Upper lobe of right lung (tissue), 1 donor: Measurements from ENCODE around the gene TTC39C. TPM values are rescaled to one million over a fixed set of nuclear protein-coding genes. Genes with fewer than 3 reads are reported as not detected.
A peak's percentile ranks its signal among the peaks of the same experiment; 100 is the strongest.

Experiments used
- ATAC-seq: fragments of 200-7000 bp; cut with Tn5 transposase; one replicate; pipeline ENCODE4 v1.9.1; 2020; ENCODE audit warnings: mild to moderate bottlenecking, moderate library complexity
- DNase-seq: peaks from one replicate; pipeline ENCODE4 v3.0.0-alpha.2; 2020
- H3K27ac ChIP-seq: fragments of 200-600 bp; one replicate; pipeline ENCODE4 v1.8.0; 2022
- H3K27me3 ChIP-seq: fragments of 200-600 bp; one replicate; pipeline ENCODE4 v1.8.0; 2022; ENCODE audit warnings: mild to moderate bottlenecking
- H3K36me3 ChIP-seq: fragments of 200-600 bp; one replicate; pipeline ENCODE4 v1.8.0; 2022
- H3K4me1 ChIP-seq: fragments of 200-600 bp; one replicate; pipeline ENCODE4 v1.8.0; 2022
- H3K4me3 ChIP-seq: fragments of 200-600 bp; one replicate; pipeline ENCODE4 v1.8.0; 2022; ENCODE audit warnings: mild to moderate bottlenecking
- H3K9me3 ChIP-seq: fragments of 200-600 bp; one replicate; pipeline ENCODE4 v1.8.0; 2022
- CTCF ChIP-seq: fragments of 200-600 bp; IDR thresholded peaks from one replicate; pipeline ENCODE4 v1.8.0; 2022; ENCODE audit warnings: antibody characterized with exemption
- intact Hi-C: fragments of 100-400 bp; cut with DNase I; formaldehyde crosslinking; loops from one replicate; pipeline ENCODE4 v1.11.0; 2022
- long read RNA-seq: library from polyadenylated mRNA; unstranded; transcript quantifications from one replicate; pipeline ENCODE4 v2.0.0, GENCODE V29; 2021
- total RNA-seq: library from RNA; stranded (reverse); fragmentation: NEBNext Ultra II Directional; extraction: Animal tissue kit (Norgen Biotek cat#: 25700); gene quantifications from one replicate; pipeline ENCODE4 v1.2.1, GENCODE V29; 2021
- donor health status: DM: no; HTN: yes; CAD: no; lungs with severe emphysema.

Gene TTC39C
- total RNA-seq, result 14.8 TPM
- long read RNA-seq, partial matches to known transcripts, result 0 of 8 reads
- long read RNA-seq, other reads (novel, unspliced or antisense), result 6 of 8 reads

- peaks cover 23% of the 10 kb centered on the region for H3K4me1 ChIP-seq
- peak within 1 kb of the TSS; percentile 75 for H3K4me3 ChIP-seq
- H3K27me3 ChIP-seq, result peaks cover 7% of the 10 kb centered on the region
- intact Hi-C loops, result no loop called here
- H3K36me3 ChIP-seq, result no peaks in the 10 kb centered on the region
- DNase-seq (peak; percentile 90), ATAC-seq (peak; percentile 92)
- TF ChIP-seq CTCF, result no peak
- peak within 1 kb of the TSS; percentile 87 for H3K27ac ChIP-seq
- H3K9me3 ChIP-seq, result no peaks in the 10 kb centered on the region
Observed at GRCh38 chr18:24014062-24014985, at the start of gene TTC39C. TTC39C (plus strand) TSS chr18:24014754; CDS start chr18:24014872, 118 bp downstream.

- no peak for TF ChIP-seq CTCF
- no peak overlapping the region for H3K27ac ChIP-seq
- H3K36me3 ChIP-seq, result no peaks in the 10 kb centered on the region
- H3K4me3 ChIP-seq, result no peak overlapping the region
- DNase-seq (no peak), ATAC-seq (no peak)
- no peaks in the 10 kb centered on the region for H3K9me3 ChIP-seq
- H3K27me3 ChIP-seq, result no peaks in the 10 kb centered on the region
- H3K4me1 ChIP-seq, result peaks cover 11% of the 10 kb centered on the region
- intact Hi-C loops, result no loop called here
Observed at GRCh38 chr18:23966909-23967308, 47.6 kb upstream of the TTC39C start.

GRCh38 chr18:23967321-23968089 lies 47.0 kb upstream of the TTC39C start:
- H3K4me1 ChIP-seq, result peaks cover 11% of the 10 kb centered on the region
- H3K27me3 ChIP-seq, result no peaks in the 10 kb centered on the region
- intact Hi-C loops, result no loop called here
- ATAC-seq (peak; percentile 62), DNase-seq (no peak)
- H3K9me3 ChIP-seq, result no peaks in the 10 kb centered on the region
- no peak overlapping the region for H3K27ac ChIP-seq
- TF ChIP-seq CTCF, result no peak
- no peak overlapping the region for H3K4me3 ChIP-seq
- H3K36me3 ChIP-seq, result no peaks in the 10 kb centered on the region

- Histone ChIP-seq H3K27me3 (no peaks in the 10 kb centered on the region), H3K4me3 (no peak overlapping the region), H3K9me3 (no peaks in the 10 kb centered on the region), H3K4me1 (peaks cover 11% of the 10 kb centered on the region), H3K36me3 (no peaks in the 10 kb centered on the region), H3K27ac (no peak overlapping the region)
- no peak for ATAC-seq
- intact Hi-C loops, result no loop called here
- DNase-seq, result no peak
- TF ChIP-seq CTCF, result no peak
Observed at GRCh38 chr18:23968638-23969604, 45.6 kb upstream of the TTC39C start.

GRCh38 chr18:23969664-23970063 lies 44.9 kb upstream of the TTC39C start:
- H3K27ac ChIP-seq, result no peak overlapping the region
- ATAC-seq, result peak; percentile 16
- H3K4me3 ChIP-seq, result no peak overlapping the region
- H3K36me3 ChIP-seq, result no peaks in the 10 kb centered on the region
- intact Hi-C loops, result no loop called here
- no peak for TF ChIP-seq CTCF
- H3K4me1 ChIP-seq, result peaks cover 11% of the 10 kb centered on the region
- H3K9me3 ChIP-seq, result no peaks in the 10 kb centered on the region
- no peak for DNase-seq
- H3K27me3 ChIP-seq, result no peaks in the 10 kb centered on the region
